CD4-positive, alpha-beta T cell treated with Interleukin-6 at 100 ng/mL for 8 hours (primary cell): Measurements from ENCODE around the gene SPTBN1.

Experiments
- DNase-seq: peaks from one replicate; pipeline ENCODE4 v3.0.0-alpha.2; 2020; ENCODE audit warnings: mixed read lengths, low spot score

SPTBN1 gene

DNA sequence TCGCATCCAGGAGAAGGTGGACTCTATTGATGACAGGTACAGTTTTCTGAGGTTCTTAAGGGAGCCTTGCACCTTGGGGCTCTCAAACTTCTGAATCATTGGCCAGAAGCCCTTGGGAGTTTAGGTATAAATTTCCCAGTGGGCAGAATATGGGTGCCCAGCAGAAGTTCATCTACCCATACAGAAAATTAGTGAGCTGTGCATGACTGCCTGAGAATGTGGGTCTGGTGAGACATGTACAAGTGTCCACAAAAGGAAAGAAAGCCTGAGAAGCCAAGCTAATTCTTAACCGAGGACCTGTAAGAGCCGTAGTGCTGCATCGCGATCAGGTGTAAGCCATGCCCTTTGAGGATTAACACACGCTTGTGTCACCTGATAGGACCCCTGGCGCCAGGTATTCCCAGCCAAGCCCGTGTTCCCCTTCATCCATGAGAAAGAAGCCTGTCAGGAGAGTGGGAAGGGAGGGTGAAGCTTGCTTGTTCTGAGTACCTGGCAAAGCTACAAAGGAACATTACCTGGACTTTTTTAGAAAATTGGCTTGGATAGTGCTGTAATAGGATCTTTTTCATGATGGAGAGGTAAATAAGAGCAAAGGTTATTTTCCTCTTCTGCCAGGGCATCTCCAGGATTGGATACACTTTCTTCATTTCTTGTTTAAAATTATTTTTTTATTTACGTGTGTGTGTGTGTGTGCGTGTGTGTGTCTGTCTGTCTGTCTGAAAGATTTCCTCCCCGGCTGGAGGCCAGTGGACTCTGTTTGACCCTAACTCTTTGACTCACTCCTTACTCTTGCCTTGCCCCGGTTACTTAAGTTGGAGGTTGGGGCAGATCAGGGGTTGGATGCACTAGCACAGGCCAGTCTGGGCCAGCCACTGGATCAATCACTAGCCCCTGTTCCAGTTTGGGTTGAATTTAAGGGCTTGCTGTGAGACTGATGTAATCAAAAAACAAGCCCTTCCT is 176.9 kb downstream of the SPTBN1 start:
- no peak for DNase-seq

DNA sequence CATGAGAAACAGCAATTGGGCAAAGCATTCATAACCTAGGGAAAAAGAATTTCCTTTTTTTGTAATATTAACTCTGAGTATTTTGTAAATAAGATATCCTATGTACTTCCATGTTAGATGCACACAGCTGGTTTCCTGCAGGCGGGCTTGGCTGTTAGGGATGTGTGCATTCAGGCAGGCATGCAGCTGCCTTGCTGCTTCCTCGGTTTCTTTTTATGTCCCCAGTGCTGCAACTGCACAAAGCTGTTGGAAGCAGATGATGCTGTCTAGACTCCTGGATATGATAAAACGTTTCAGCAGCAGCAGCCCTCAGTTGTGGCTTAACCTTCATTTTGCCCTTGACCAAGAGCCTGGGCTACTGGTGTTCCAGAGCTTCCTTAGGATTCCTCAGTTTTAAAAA is 177.9 kb downstream of the SPTBN1 start:
- no peak for DNase-seq

DNA sequence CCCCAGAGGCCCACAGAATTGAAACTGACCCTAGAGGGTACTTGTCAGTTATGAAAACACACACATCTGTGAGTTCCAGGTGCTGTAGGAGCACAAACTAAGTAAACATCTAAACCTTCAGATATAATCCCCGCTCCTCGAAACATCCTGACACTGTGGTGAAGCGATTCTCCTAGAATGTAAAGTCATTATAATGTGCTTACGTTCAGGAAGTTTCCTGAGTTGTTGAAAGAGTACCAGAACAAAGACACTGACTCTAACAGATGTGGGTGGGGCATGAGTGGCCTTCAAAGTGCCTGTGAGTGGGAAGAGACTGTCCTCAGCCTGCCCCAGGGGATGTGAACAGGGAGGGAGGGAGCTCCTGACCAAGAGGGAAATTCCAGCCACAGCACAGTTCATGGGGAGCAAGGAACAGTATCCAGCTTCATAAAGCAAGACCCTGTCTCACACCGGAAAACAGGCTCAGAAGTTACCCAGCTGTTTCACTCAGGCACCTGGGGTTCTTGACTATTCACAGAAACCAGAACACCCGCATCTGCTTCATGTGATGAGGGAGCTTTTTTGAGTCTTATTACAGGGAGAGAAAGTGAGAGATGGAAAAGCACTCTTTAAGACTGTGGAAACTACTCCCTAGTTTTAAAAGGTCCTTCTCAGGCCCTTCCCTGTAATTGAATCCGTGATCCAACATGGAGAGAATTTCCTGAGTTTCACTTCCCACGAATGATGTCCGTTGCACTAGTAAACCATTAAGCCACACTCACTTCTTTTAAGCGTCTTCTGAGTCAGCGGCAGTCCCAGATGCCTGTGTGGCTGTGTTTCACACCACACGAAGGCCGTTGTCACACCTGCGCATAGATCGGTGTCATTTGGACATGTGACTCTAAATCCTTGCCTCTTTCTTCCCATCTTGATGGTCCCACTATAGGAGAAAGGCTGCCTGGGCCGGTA is 178.7 kb downstream of the SPTBN1 start:
- DNase-seq = peak; percentile 8

DNA sequence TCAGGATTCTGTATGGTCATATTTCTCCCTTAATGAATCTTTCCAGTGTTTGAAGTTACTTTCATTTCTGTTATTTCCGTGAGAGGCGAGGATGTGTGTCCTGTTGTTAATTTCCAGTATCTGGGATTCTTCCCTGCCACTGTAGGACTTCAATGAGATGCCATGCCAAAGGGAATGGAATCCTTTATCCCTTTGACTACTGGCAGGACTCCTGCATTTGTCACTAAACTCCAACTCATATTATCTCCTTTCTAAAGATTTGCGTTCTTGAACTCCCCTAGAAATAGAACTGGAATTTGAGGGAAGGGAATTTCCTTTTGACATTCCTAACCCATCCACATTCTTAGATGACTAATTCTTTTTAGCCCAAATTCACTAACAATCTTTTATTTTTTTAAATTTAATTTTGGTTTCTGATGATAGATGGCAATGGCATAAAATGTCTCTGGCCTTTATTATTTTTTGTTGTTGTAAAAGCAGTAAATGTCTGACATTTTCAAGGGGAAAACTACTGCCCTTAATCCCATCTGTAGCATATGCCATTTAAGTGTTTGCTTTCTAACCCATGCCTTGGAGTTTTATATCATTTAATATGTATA is 179.5 kb downstream of the SPTBN1 start:
- no peak for DNase-seq

DNA sequence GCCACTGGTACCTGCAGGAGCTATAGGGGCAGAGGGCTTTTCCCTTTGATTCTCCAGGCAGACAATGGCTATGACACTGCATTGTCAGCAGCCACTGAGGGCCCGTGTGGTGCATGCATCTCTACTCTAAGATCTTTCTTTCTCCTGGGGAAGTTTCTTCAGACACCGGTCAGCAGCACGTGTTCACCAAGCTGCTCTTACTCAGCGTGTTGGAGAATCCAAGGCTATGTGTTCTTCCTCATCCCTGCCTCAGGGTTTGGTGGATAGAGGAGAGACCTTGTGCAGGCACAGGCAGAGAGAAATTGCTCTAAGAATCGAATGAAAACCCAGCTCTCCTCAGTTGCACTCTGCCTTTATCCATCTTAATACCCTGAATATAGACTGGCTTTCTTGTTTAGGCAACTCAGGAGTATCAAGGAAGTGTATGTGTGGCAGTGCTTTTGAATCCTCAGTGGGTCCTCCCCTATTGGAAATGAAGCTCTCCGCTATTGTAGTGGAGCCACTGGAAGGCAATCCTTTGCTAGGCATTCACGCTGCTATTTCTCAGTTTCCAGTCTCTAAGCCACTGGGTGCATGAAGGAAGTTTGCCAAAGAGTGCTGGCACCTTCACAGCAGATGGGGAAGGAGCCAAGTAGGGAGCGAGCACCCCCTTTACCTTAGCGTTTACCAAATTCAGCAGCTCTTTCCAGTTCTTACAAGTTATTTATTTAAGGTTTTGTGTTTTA is 180.4 kb downstream of the SPTBN1 start:
- DNase-seq = no peak

DNA sequence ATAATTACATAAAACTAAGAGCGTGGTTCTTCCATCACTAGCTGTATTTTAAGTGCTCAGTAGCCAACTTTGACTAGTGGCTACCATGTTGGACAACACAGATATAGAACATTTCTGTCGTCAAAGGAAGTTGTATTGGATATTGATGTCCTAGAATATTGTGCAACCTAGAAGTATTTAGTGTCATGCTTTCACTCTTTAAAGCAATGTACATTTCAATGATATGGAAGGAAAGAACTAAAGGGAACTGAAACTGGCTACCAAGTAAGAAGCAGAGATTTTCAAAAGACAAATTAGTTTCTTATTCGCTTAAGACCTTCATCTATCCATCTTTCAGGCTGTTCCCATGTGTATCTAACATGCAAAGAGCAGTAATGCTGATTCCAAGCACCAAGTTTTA is 182.0 kb downstream of the SPTBN1 start:
- DNase-seq = no peak

DNA sequence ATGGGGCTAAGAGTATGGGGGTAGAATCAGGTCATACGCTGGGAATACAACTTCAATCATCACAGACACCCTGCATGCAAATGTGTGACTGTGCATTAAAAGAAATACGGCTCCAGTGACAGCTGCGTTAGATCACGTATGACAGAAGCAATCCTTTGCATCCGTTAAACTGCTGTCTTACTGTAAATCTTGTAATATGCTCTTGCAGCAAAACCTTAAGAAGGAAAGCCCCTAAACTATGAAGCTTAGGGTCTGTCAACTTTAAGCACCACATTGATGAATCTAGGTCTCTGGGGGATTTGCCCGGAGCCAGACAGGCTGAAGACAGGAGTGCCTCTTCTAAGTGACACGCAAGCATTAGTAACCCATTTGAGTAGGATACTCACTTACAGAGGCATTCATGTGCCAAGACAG is 182.7 kb downstream of the SPTBN1 start:
- no peak for DNase-seq

DNA sequence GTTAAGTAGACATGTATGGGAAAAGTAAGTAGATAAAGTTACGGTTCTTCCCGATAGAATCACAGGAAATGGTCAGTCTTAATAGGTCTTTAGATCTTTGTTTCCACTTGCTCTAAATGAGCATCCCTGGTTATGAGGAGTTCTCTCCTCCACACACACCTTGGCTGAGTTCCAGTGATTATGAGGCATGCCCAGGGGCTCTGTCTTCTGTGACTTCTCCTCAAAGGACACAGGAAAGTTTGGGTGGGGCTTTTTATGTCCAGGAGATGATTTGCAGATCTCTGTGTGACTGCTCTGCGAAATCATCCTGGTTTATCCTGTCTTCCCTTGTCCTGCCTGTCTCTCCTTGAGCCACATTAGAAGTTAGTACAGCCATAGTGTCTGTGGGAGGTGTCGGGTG is 183.5 kb downstream of the SPTBN1 start:
- no peak for DNase-seq

DNA sequence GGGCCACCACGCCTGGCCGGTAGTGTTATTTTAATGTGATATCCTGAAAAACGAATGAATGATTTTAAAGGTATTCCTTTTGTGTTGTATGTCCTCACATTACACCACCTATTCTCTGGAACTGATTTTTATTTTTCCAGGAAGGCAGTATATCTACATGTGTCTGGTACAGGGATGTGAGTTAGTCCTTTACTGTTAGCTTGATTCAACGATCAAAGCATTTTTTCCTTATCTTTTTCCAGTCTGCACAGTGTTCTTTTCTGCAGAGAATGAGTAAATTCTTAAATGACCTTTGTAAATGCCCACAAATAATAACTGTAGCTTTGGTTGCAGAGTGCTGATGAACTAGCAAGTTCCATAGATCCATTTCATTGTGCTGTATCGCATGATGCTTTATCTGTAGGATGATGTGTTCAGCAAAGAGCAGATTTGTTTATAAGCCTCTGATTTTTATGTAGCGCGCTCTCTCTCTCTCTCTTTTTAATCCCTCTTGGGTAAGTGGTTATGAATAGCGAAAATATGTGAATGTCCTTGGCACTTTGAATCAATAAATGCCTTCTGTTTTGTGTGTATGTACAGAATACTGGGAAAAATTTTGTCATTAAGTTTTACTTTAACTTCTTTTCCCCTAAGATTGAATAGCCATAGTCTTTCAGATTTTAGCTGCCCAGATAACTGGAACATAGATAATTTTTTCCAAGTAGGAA is 184.9 kb downstream of the SPTBN1 start:
- no peak for DNase-seq

DNA sequence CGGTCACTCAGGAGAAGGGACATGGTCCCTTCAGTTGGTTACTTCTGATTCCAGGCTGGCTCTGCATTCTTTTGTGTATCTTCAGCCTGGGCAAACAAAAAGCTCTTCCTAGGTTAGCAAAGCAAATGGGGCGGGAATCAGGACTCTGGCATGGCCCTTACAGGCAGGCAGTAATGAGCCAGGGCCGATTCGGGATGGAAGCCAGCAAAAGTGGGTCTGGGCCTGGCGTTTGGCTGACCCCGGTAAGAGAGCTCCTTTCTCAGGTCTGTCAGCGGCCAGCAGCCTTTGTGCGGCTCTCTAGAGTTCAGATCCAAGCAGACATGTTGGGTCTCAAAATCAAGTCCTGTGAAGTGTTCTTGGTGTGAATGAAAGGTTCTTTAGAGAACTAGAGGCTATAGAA is 185.9 kb downstream of the SPTBN1 start:
- no peak for DNase-seq

DNA sequence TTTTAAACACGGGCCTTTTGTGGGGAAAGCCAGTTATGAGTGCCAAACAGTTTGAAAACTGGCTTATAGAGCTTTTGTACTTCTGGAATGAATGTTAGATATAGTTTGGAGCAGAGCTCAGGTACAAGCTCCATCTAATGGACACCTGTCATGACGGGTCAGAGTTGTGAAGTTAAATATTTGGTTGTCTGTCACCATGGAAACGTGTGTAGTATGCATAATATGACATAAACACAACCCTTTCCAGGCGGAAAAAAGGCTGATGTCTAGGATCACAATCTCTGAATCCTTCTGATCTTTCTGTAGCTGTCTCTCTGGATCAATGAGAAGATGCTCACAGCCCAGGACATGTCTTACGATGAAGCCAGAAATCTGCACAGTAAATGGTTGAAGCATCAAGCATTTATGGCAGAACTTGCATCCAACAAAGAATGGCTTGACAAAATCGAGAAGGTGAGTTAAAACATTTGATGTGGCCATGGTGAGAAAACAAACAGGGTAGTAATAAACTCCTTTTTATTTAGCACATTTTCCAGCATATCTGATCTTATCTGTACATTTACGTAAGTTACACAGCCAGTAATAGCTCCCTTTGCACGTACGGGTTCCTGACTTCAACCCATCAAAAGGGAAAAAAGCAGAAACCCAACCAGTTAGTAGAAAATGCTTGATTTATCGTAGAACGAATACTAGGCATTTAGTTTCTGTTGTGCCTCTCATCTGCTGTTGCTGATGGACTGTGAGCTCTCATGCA is 186.7 kb downstream of the SPTBN1 start:
- no peak for DNase-seq

DNA sequence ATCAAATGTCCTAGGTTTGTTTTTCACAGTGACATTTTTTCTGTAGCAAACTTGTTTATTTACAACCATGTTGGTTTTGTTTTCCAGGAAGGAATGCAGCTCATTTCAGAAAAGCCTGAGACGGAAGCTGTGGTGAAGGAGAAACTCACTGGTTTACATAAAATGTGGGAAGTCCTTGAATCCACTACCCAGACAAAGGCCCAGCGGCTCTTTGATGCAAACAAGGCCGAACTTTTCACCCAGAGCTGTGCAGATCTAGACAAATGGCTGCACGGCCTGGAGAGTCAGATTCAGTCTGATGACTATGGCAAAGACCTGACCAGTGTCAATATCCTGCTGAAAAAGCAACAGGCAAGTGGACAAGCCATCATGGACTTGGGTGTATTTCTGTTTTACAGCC is 188.1 kb downstream of the SPTBN1 start:
- DNase-seq = no peak

DNA sequence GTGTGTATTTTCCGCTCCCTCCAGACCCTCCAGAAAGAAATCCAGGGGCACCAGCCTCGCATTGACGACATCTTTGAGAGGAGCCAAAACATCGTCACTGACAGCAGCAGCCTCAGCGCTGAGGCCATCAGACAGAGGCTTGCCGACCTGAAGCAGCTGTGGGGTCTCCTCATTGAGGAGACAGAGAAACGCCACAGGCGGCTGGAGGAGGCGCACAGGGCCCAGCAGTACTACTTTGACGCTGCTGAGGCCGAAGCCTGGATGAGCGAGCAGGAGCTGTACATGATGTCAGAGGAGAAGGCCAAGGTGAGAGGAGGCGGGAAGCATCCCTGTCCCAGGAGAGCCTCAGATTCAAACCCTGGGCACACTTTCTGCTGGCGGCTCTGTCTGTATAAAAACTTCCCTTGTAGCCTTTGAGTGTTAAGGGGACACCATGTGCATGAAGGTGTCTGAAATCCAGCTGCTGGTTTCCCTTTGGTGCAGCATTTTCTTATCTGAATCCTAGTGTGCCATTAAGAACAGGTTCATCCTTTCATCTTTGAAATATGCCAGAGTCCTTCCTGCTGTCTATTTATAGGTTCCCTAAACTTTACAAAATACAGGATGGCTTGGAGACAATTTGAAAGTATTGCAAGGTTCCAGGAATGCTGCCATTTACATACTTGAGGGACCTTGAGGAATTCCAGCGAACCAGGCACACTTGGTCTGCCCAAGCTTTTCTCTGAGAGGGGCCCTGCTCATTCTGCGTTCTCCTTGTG is 190.2 kb downstream of the SPTBN1 start:
- no peak for DNase-seq

DNA sequence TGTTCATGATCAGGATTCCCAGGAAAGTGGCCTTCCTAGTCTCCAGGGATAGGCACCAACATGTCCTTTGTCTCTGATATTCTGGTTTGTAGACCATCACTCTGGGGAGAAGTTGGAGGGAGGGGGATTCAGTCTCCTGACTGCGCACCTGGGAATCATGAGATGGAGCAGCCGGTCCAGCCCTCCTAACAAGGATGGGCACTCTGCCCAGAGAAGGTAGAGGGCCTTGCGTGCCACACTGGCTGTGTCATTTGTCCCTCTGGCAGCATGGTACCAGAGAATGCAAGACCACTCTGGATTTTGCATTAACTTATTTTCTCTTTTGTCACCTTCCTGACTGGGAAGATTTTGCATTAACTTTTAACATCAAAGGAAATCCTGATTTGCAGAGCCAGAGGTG is 192.1 kb downstream of the SPTBN1 start:
- DNase-seq = no peak

DNA sequence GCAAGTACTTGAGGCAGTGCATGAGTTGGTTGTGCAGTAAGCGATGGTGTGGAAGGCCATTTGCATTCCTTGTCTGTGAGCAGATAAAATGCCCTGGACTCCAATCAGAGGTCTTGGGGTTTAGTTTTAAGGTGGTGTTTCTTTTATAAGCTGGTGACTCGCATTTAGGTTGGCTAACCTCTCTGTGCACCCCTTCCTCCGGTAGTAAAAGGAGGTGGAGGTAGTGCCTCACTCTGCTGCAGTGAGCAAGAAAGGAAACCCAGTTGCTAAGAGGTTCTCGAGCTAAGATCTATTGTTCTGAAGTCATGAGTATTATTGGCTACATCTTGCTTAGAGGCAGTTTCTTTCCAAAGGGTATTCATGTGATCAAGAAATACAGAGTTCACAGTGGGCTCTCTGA is 193.1 kb downstream of the SPTBN1 start:
- DNase-seq = no peak

DNA sequence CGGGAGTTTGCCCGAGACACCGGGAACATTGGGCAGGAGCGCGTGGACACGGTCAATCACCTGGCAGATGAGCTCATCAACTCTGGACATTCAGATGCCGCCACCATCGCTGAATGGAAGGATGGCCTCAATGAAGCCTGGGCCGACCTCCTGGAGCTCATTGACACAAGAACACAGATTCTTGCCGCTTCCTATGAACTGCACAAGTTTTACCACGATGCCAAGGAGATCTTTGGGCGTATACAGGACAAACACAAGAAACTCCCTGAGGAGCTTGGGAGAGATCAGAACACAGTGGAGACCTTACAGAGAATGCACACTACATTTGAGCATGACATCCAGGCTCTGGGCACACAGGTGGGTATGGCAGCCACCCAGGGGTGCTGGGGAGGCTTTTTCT is 193.5 kb downstream of the SPTBN1 start:
- DNase-seq = no peak

DNA sequence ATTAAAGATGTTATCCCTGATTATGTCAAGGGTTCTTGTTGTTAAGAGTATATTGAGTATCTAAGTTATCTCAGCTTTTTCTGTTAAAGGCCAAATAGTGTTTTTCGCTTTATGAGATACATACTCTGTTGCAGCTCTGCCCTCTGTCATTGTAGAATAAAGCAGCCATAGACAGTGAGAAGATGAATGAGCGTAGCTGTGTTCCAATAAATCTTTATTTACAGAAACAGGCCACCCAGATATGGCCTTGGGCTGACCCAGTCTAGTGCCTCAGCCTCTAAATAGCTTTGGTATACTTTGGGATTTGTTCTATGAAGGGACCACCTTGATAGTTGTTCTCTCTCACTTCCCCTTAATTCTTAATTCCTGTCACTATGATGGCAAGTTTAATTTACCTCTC is 194.5 kb downstream of the SPTBN1 start:
- no peak for DNase-seq

DNA sequence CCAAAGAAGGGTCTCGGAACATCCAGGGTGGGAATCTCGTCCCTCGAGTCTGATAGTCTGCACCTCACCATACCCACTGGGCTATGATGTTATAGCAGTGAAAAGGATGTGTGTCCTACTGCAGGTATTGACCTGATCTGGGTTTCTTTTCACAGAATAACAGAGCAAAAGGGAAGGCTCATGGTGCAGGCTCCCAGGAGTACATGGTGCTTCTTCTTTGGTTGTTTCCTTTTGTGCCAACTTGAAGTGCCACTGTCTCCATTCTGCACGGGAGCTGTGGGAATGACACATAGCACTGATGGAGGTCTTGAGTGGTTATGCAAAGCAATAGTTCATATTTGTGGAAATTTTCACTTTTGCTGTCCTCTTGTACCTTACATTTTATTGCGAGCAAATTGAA is 195.2 kb downstream of the SPTBN1 start:
- DNase-seq = no peak

DNA sequence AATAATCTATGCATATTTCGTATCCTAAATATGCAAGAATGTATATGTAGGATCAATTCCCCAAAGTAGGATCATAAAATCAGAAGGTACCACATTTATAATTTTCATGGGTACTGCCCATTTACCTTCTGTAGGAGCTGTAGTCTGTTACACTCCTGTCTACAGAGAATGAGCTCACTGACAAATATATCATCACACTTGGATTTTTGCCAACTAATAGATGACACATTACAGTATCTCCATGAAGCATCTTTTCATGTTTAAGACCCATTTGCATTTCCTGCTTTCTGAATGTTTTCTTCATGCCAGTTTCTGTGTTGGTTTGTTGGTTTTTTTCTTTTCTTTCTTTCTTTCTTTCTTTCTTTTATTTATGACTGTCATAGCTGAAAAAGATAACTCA is 196.4 kb downstream of the SPTBN1 start:
- no peak for DNase-seq
